WTC11 (cell line): ENCODE data around the gene ATXN1L. TPM values are rescaled to one million over a fixed set of nuclear protein-coding genes. Genes with fewer than 3 reads are reported as not detected.

Experiments used
- ATAC-seq: fragments of 200-7000 bp; cut with Tn5 transposase; 2 replicates; pipeline ENCODE4 v1.10.0; 2021; ENCODE audit warnings: mild to moderate bottlenecking, moderate library complexity
- CTCF ChIA-PET: fragments of 300-600 bp; sonication (Branson Sonifier 250); formaldehyde crosslinking; loops from one replicate; lab custom pipeline; 2021; ENCODE audit warnings: antibody characterized with exemption; lab: Charles Lee
- POLR2A ChIA-PET: fragments of 350-600 bp; sonication (Branson Sonifier 250); formaldehyde crosslinking; loops from one replicate; lab custom pipeline; 2021; ENCODE audit warnings: antibody characterized with exemption; lab: Charles Lee
- DNase-seq: peaks from one replicate; pipeline ENCODE4 v3.0.0; 2021; ENCODE audit warnings: low spot score
- H3K27ac Mint-ChIP-seq: 2 replicates; pipeline ENCODE4 v1.8.0; 2021; ENCODE audit warnings: mixed read lengths
- H3K27me3 Mint-ChIP-seq: 2 replicates; pipeline ENCODE4 v1.8.0; 2021; ENCODE audit warnings: low read depth, mild to moderate bottlenecking, moderate library complexity, mixed read lengths
- H3K36me3 Mint-ChIP-seq: 2 replicates; pipeline ENCODE4 v1.8.0; 2021; ENCODE audit warnings: mixed read lengths
- H3K4me1 Mint-ChIP-seq: 2 replicates; pipeline ENCODE4 v1.8.0; 2022; ENCODE audit warnings: mixed read lengths
- H3K4me3 Mint-ChIP-seq: 2 replicates; pipeline ENCODE4 v1.8.0; 2021; ENCODE audit warnings: mild to moderate bottlenecking, moderate library complexity, mixed read lengths
- H3K9me3 Mint-ChIP-seq: 2 replicates; pipeline ENCODE4 v1.8.0; 2021; ENCODE audit warnings: mixed read lengths
- AFF4 ChIP-seq: sonication (generic); formaldehyde crosslinking; IDR thresholded peaks from 2 replicates; pipeline ENCODE4 v1.8.1; 2023; ENCODE audit warnings: mild to moderate bottlenecking, missing genetic modification reagents, borderline replicate concordance
- ATF3 ChIP-seq: sonication (generic); formaldehyde crosslinking; conservative IDR thresholded peaks from 2 replicates; pipeline ENCODE4 v1.8.1; 2022; ENCODE audit warnings: mild to moderate bottlenecking, missing genetic modification reagents
- CTCF ChIP-seq: fragments of 200-600 bp; IDR thresholded peaks from 2 replicates; pipeline ENCODE4 v1.8.0; 2022; ENCODE audit warnings: antibody characterized with exemption
- ESRRA ChIP-seq: sonication (generic); formaldehyde crosslinking; IDR thresholded peaks from 2 replicates; pipeline ENCODE4 v1.8.1; 2022; ENCODE audit warnings: mild to moderate bottlenecking, missing genetic modification reagents, borderline replicate concordance
- GRHL2 ChIP-seq: fragments of 250-450 bp; sonication (Bioruptor Pico); IDR thresholded peaks from 2 replicates; pipeline ENCODE4 v1.8.0; 2022; ENCODE audit warnings: mild to moderate bottlenecking, moderate library complexity; ENCODE audit not compliant: insufficient replicate concordance, severe bottlenecking
- GTF2I ChIP-seq: fragments of 250-450 bp; sonication (Bioruptor Pico); conservative IDR thresholded peaks from 2 replicates; pipeline ENCODE4 v1.4.0; 2021; ENCODE audit warnings: mild to moderate bottlenecking
- HMGXB4 ChIP-seq: sonication (generic); formaldehyde crosslinking; IDR thresholded peaks from 2 replicates; pipeline ENCODE4 v1.8.1; 2023; ENCODE audit warnings: mild to moderate bottlenecking, moderate library complexity, missing genetic modification reagents
- JUN ChIP-seq: sonication (generic); formaldehyde crosslinking; IDR thresholded peaks from 2 replicates; pipeline ENCODE4 v1.8.0; 2023; ENCODE audit warnings: mild to moderate bottlenecking, missing genetic modification reagents
- NFATC4 ChIP-seq: fragments of 250-450 bp; sonication (Bioruptor Pico); IDR thresholded peaks from 2 replicates; pipeline ENCODE4 v1.9.0; 2021; ENCODE audit warnings: mild to moderate bottlenecking
- NFYB ChIP-seq: sonication (generic); formaldehyde crosslinking; conservative IDR thresholded peaks from 2 replicates; pipeline ENCODE4 v1.8.0; 2022; ENCODE audit warnings: low read depth, missing genetic modification reagents
- STAT6 ChIP-seq: sonication (generic); formaldehyde crosslinking; conservative IDR thresholded peaks from 2 replicates; pipeline ENCODE4 v1.8.1; 2023; ENCODE audit warnings: mild to moderate bottlenecking, low read depth, missing genetic modification reagents, moderate library complexity
- TEAD1 ChIP-seq: sonication (generic); formaldehyde crosslinking; IDR thresholded peaks from 2 replicates; pipeline ENCODE4 v1.8.0; 2022; ENCODE audit warnings: mild to moderate bottlenecking, missing genetic modification reagents
- USF2 ChIP-seq: sonication (generic); formaldehyde crosslinking; IDR thresholded peaks from 2 replicates; pipeline ENCODE4 v1.8.1; 2023; ENCODE audit warnings: mild to moderate bottlenecking, missing genetic modification reagents, moderate library complexity
- ZNF512 ChIP-seq: sonication (generic); formaldehyde crosslinking; IDR thresholded peaks from 2 replicates; pipeline ENCODE4 v1.8.1; 2022; ENCODE audit warnings: missing genetic modification reagents, borderline replicate concordance
- total RNA-seq: library from RNA; stranded (reverse); gene quantifications from 3 replicates; pipeline ENCODE4 v1.2.3, GENCODE V29; 2021

Gene ATXN1L
- total RNA-seq, 1 experiment from 2014 or later = 23.2 TPM

DNA sequence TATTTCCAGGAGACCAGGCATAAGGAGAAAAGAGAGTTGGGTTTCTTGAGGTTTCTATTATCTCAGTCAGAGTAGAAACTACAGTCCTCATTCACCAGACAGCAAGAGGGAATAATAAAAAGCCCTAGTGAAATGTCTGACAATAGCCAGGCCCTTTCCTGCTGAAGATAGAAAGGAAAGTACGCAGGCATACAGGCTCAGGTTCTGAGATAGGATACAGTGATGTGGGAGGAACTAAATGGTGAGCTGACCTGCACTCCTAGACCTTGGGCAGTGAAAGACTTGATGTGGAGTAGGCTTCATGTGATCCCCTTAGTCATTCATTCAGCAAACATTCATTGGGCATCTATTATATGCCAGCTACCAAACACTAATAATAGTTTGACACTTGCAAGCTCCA lies 23.3 kb downstream of the ATXN1L start (continued):
- TF ChIP-seq TEAD1 = no peak

DNA sequence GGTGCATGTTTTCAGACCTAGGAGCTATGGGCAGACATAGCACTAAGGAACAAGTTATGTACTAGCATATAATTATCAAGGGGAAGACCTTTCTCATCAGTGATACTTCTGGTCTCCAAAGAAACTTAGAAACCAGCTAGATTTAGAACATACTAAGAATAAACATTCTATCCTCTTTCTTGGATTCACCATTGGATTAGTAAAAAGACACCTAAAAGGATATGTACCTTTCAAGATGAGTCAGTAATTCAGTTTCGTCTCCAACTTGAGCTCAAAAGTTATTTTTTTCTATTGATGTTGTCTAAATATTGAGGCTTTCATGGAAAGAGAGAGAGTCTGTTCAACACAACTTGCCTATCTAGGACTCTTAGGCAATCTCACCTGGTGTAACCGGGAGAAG lies 25.0 kb downstream of the ATXN1L start:
- no peak for ATAC-seq
- H3K27me3 Mint-ChIP-seq = no peaks in the 10 kb centered on the region
- ChIA-PET CTCF (no interaction called here), POLR2A (no interaction called here)
- no peaks in the 10 kb centered on the region for H3K9me3 Mint-ChIP-seq
- no peak for DNase-seq
- TF ChIP-seq ESRRA (CRISPR knock-in tag) = no peak
- no peak for TF ChIP-seq JUN
- no peak for TF ChIP-seq AFF4
- TF ChIP-seq ATF3 (CRISPR knock-in tag) = no peak
- no peak for TF ChIP-seq GRHL2 (CRISPR knock-in tag)
- no peak for TF ChIP-seq NFATC4 (CRISPR knock-in tag)
- no peak for TF ChIP-seq TEAD1
- TF ChIP-seq STAT6 (CRISPR knock-in tag) = no peak
- no peak for TF ChIP-seq CTCF
- TF ChIP-seq HMGXB4 (CRISPR knock-in tag) = no peak
- TF ChIP-seq, all 79 proteins: peak for 0
- H3K4me1 Mint-ChIP-seq = peaks cover 10% of the 10 kb centered on the region
- no peak overlapping the region for H3K27ac Mint-ChIP-seq
- H3K36me3 Mint-ChIP-seq = peaks cover 22% of the 10 kb centered on the region
- H3K4me3 Mint-ChIP-seq = no peak overlapping the region

- Mint-ChIP-seq H3K36me3 (peaks cover 25% of the 10 kb centered on the region), H3K27ac (no peak overlapping the region), H3K4me1 (peaks cover 5% of the 10 kb centered on the region), H3K27me3 (no peaks in the 10 kb centered on the region), H3K9me3 (no peaks in the 10 kb centered on the region), H3K4me3 (no peak overlapping the region)
- POLR2A ChIA-PET = interaction anchor here (0.7 kb wide), 1 partner anchor 88 kb away, joined by 3 read pairs; no protein-coding TSS in a partner anchor
- CTCF ChIA-PET = interaction anchor here (2.9 kb wide), 1 partner anchor 10 kb away, joined by 15 read pairs; no protein-coding TSS in a partner anchor
- ATAC-seq (no peak), DNase-seq (no peak)
- TF ChIP-seq ZNF512 (CRISPR knock-in tag) = no peak
- no peak for TF ChIP-seq USF2
- TF ChIP-seq GTF2I (CRISPR knock-in tag) = no peak
- no peak for TF ChIP-seq NFYB
Measured at GRCh38 chr16:71873199-71873598, 27.4 kb downstream of the ATXN1L start.
